HEK293 (cell line): ENCODE measurements around the gene TNKS2.
A peak's percentile ranks its signal among the peaks of the same experiment; 100 is the strongest.

ENCODE experiments used
- GLI2 ChIP-seq: fragments of 450-650 bp; formaldehyde crosslinking; IDR thresholded peaks from 2 replicates; pipeline ENCODE4; 2017; ENCODE audit warnings: missing biosample characterization, missing genetic modification characterization, low read depth, borderline replicate concordance
- INSM2 ChIP-seq: fragments of 450-650 bp; formaldehyde crosslinking; IDR thresholded peaks from 2 replicates; pipeline ENCODE4 v1.5.1; 2016; ENCODE audit warnings: missing biosample characterization, missing genetic modification characterization
- MZF1 ChIP-seq: fragments of 450-650 bp; formaldehyde crosslinking; IDR thresholded peaks from 2 replicates; pipeline ENCODE4 v1.5.1; 2017; ENCODE audit warnings: missing biosample characterization, missing genetic modification characterization, borderline replicate concordance
- PRDM2 ChIP-seq: fragments of 450-650 bp; formaldehyde crosslinking; IDR thresholded peaks from 2 replicates; pipeline ENCODE4 v1.5.1; 2016; ENCODE audit warnings: missing biosample characterization, missing genetic modification characterization, borderline replicate concordance
- ZBTB11 ChIP-seq: fragments of 450-650 bp; formaldehyde crosslinking; conservative IDR thresholded peaks from 2 replicates; pipeline ENCODE4 v1.5.1; 2016; ENCODE audit warnings: low read depth, missing biosample characterization, missing genetic modification characterization
- ZBTB20 ChIP-seq: fragments of 450-650 bp; formaldehyde crosslinking; IDR thresholded peaks from 2 replicates; pipeline ENCODE4 v1.5.1; 2016; ENCODE audit warnings: missing biosample characterization, missing genetic modification characterization
- ZNF148 ChIP-seq: fragments of 450-650 bp; formaldehyde crosslinking; IDR thresholded peaks from 2 replicates; pipeline ENCODE4 v1.5.0; 2017; ENCODE audit warnings: missing biosample characterization, missing genetic modification characterization, borderline replicate concordance
- ZNF2 ChIP-seq: fragments of 450-650 bp; formaldehyde crosslinking; IDR thresholded peaks from 2 replicates; pipeline ENCODE4 v1.5.1; 2016; ENCODE audit warnings: missing biosample characterization, missing genetic modification characterization
- ZNF280C ChIP-seq: fragments of 450-650 bp; formaldehyde crosslinking; IDR thresholded peaks from 2 replicates; pipeline ENCODE4 v1.5.1; 2016; ENCODE audit warnings: missing biosample characterization, missing genetic modification characterization
- ZNF366 ChIP-seq: fragments of 450-650 bp; formaldehyde crosslinking; conservative IDR thresholded peaks from 2 replicates; pipeline ENCODE4 v1.5.1; 2016; ENCODE audit warnings: missing biosample characterization, missing genetic modification characterization
- ZNF391 ChIP-seq: fragments of 450-650 bp; formaldehyde crosslinking; IDR thresholded peaks from 2 replicates; pipeline ENCODE4 v1.5.1; 2016; ENCODE audit warnings: low read depth, missing biosample characterization, missing genetic modification characterization, borderline replicate concordance
- ZNF473 ChIP-seq: fragments of 450-650 bp; formaldehyde crosslinking; IDR thresholded peaks from 2 replicates; pipeline ENCODE4 v1.5.1; 2017; ENCODE audit warnings: missing biosample characterization, missing genetic modification characterization
- ZNF518A ChIP-seq: fragments of 450-650 bp; formaldehyde crosslinking; conservative IDR thresholded peaks from 2 replicates; pipeline ENCODE4 v1.5.1; 2016; ENCODE audit warnings: low read depth, missing biosample characterization, missing genetic modification characterization
- ZNF555 ChIP-seq: fragments of 450-650 bp; formaldehyde crosslinking; conservative IDR thresholded peaks from 2 replicates; pipeline ENCODE4 v1.5.1; 2017; ENCODE audit warnings: missing biosample characterization, mild to moderate bottlenecking, missing genetic modification characterization, inconsistent platforms
- ZNF768 ChIP-seq: fragments of 450-650 bp; formaldehyde crosslinking; IDR thresholded peaks from 2 replicates; pipeline ENCODE4 v1.5.1; 2018; ENCODE audit warnings: missing biosample characterization, mild to moderate bottlenecking, missing genetic modification characterization

Gene TNKS2

GRCh38 chr10:91901784-91902677 is 103.8 kb downstream of the TNKS2 start (continued):
- no peak for TF ChIP-seq ZNF768 (tag by site-specific recombination)
- 0 out of 2 replicates have a peak, but pooled peaks have one; percentile 33 for TF ChIP-seq ZNF518A
- TF ChIP-seq ZNF366 (tag by site-specific recombination): peak; percentile 56
- TF ChIP-seq ZBTB20 (tag by site-specific recombination): peak; percentile 92
- peak; percentile 87 for TF ChIP-seq ZNF555
- TF ChIP-seq INSM2: peak; percentile 70; the same call in 1 of the 2 replicates
- TF ChIP-seq ZNF391 (tag by site-specific recombination): no peak
- no peak for TF ChIP-seq PRDM2
- no peak for TF ChIP-seq ZNF148 (tag by site-specific recombination)
- 0 out of 2 replicates have a peak, but pooled peaks have one; percentile 32 for TF ChIP-seq GLI2 (tag by site-specific recombination)
- no peak for TF ChIP-seq ZNF473
- no peak for TF ChIP-seq ZNF2 (tag by site-specific recombination)
- no peak for TF ChIP-seq ZNF280C
- no peak for TF ChIP-seq ZBTB11 (tag by site-specific recombination)
- no peak for TF ChIP-seq MZF1 (tag by site-specific recombination)
